ENCODE data around the gene RET.

The RET gene

GRCh38 chr10:43170491-43170890 lies 93.6 kb downstream of the RET start:
- no peak for DNase-seq (ENCODE audit: low spot score)

DNA sequence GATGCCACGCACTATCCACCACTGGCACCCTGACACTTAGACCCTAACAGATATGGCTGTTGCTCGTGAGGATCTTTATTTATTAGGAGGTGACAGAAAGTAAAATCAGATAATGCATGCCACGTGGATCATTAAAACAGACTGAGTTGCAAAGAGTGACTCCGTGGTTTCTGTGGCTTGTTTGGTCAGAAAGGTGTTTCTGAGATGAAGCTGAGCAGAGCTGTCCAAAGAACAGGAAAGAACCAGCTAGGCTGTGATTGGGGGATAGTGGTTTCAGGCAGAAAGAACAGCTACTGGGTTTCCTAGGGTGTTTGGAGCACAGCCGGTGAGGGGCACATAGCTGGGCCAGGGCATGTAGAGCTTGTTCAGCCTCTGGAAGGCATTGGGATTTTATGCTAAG lies 95.8 kb downstream of the RET start:
- DNase-seq (ENCODE audit: low spot score), result no peak

GRCh38 chr10:43173120-43173519 lies 96.3 kb downstream of the RET start:
- no peak for DNase-seq (ENCODE audit: low spot score)

- DNase-seq (ENCODE audit: low spot score), result no peak
Measured at GRCh38 chr10:43174969-43175368, 98.1 kb downstream of the RET start.

GRCh38 chr10:43176271-43176670 lies 99.4 kb downstream of the RET start:
- no peak for DNase-seq (ENCODE audit: low spot score)

DNA sequence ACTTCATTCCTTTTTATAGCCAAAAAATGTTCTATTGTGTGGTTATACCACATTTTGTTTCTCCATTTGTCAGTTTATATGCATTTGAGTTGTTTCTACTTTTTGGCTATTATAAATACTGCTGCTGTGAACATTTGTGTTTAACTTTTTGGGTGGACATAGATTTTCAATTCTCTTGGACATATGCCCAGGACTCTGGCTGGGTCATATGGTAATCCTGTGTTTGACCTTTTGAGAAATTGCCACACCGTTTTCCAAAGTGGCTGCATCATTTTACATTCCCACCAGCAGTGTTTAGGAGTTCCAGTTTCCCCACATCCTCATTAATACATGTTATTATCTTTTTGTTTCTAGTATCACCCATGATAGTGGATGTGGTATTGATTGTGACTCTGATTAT lies 100.7 kb downstream of the RET start:
- DNase-seq (ENCODE audit: low spot score), result no peak
